GM12892 (cell line): ENCODE results near the gene SERINC2.

Source experiments
- POLR2A ChIP-seq: IDR thresholded peaks from 2 replicates; pipeline ENCODE4 v1.6.1; 2011; ENCODE audit warnings: low read depth, low read length, control low read depth
- POLR2AphosphoS5 ChIP-seq: IDR thresholded peaks from 2 replicates; pipeline ENCODE4 v1.6.1; 2011; ENCODE audit warnings: low read depth, low read length, control low read depth
- TAF1 ChIP-seq: IDR thresholded peaks from 2 replicates; pipeline ENCODE4 v1.6.1; 2011; ENCODE audit warnings: low read depth, mild to moderate bottlenecking, control low read depth, low read length, borderline replicate concordance

DNA sequence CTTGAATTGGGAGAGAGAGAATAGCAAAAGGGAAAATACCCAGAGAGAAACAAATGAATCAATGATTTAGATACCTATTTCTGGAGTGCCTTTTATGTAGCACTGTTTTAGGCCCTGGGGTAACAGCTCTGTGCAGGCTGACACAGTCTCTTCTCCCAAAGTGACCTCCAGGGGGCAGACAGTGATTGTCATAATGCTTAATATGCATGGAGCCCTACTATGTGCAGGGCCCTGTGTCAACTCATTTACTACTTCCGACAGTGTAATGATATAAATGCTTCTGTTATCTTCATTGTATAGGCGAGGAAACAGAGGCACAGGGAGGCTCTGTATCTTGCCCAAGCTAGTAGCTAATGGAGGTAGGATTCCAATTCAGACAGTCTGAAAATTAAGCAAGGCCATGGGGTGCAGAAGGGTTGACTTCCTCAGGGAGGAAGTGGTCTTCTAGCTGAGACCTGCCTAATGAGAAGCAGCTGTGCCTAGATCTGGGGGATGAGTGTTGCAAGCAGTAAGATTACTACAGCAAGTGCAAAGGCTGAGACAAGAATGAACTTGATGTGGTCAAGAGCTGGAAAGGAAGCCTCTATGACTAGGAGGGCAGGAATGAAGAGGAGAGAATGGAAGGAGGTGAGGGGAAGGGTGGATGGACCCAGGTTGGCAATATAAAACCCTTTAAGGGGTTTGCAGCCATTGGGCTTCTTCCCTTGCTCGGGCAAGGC is 16.2 kb upstream of the SERINC2 start:
- TF ChIP-seq POLR2AphosphoS5 (no peak), TAF1 (no peak), POLR2A (no peak)
